ENCODE results near the gene LIPT2.
A peak's percentile ranks its signal among the peaks of the same experiment; 100 is the strongest.

LIPT2 gene

DNA sequence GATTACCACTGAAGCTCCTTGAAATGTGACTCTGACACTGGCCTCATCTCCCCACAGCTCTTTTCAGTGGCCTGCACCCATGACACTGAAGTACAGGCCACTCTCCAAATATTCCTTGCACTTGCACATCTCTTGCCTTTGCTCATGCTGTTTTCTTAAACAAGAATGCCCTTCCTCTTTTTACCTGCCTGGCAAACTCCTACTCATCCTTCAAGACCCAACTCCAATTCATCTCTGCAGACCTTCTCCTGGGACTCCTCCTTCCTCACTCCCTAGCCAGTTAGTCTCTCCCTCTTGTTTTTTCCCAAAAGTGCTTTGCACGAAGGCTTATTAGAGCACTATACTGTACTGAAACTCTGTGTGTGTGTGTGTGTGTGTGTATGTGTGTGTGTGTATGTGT lies 28.8 kb downstream of the LIPT2 start:
- DNase-seq (ENCODE audit: low read depth), result no peak

DNA sequence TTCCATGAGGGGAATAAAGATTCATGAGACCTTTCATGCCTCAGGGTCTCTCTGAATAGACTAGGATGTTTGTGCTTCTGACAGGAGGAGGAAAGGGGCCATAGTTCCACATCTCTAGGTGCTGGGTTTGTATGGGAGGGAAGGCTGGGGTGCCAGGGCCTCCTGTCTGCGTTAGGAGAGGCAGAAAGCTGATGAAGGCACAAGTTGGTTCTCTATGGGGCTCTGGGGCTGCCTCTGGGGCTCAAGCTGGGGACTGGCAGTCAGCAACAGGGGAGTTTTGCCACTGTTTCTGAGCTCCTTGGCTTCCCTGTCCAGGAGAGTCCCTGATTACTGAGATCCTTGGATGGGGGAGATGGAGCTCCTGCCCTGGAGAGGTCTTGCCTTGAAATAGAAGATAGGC lies 30.3 kb downstream of the LIPT2 start:
- no peak for DNase-seq (ENCODE audit: low read depth)

DNA sequence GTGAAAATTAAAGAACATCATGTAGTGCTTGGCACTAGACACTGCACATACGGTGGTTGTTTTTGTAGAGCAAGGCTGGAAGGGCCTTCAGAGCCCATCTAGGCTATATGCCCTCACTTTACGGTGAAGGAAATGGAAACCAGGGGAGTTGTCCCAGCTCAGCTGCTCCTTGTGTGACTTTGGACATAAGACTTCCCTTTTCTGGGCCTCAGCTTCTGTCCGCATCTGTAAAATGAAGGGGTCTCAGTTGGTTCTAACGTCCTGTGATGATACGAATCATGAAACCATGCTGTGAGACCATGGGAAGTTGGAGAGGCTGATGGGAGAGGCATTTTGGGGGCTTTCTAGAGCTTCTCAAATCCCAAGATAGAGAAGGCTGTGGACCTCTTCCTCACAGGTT lies 30.9 kb downstream of the LIPT2 start:
- no peak for DNase-seq (ENCODE audit: low read depth)

DNA sequence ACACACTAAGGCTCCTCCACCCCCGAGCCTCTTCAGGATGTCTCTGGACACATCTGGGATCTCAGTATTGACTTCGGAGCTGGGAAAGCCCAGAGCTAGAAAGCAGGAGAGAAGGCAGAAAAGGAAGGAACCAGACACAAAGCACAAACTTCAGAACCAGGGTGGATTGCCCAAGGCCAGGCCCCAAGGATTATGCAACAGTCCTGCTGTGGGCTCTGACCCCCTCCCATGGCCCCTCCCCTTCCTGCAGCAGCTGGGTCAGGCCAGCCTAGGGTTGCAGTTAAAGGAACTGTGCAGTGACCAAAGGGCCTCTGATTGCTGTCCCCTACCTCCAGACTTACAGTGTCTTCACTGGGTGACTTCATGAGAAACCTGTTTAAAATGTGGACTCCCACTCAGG lies 31.5 kb downstream of the LIPT2 start:
- no peak for DNase-seq (ENCODE audit: low read depth)

DNA sequence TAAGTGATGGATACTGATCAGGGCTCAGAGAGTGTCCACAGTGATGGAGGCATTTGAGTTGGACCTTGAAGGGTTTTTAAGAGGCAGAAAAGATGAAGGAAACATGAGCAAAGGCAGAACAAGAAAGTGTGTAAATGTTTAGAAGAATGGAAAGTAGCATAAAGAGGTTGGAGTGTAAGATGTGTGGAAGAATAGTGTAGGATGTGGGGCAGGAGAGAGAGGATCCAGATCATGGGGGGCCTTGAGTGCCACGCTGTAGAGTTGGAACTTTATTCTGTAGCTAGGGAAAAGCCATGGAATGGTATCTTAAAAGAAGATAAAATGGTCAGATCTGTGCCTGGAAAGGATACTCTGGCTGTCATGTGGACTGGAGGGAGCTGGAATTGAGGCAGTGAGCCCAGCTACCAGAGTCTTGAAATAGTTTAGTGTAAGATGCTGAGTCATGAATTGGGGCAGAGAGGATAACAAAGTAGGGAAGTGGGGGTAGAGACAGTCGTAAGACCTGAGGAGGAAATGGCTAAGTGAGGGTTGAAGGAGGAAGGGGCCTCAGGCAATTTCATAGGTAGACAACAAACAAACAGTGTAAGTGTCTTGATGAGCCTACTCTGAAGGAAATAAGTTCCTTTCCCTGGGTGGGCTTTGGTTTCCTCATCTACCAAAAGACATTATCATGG lies 32.9 kb downstream of the LIPT2 start:
- peak; percentile 23 for DNase-seq (ENCODE audit: low read depth)

DNA sequence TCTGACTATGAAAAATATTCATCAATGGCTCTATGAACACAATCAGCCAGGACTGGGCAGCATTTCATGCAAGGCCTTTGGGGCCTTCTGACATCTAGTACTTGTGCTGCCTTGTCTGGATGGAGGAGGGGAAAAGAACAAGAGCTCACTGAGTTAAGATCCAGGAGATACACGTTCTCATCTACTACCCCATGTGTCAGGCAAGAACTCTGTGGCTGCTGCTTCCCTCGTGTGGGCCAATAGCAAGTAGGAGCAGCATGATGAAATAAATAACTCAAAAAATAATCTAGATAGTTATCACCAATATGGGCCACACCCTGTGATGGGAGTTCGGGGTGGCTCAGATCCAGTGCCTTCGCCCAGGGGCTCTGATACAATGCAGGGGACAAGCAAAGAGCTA lies 33.5 kb downstream of the LIPT2 start:
- DNase-seq (ENCODE audit: low read depth), result no peak

DNA sequence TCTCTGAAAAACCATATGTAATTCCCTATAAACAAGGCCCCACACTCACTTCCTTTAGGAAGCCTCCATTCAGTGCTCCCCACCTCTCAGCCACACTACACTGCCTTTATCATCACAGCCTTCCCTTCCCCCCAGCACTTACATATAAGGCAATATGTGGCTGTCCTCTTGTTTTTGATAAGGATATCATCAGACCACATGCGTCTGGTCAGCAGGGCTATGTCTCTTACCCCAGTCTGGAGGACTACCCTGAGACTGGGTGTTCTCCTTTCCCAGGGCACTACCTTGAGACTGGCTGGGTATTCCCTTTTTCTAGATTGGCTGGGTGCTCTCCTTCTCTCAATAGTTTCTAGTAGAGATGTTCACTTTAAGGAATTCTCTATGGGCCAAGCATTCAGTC lies 33.9 kb downstream of the LIPT2 start:
- DNase-seq (ENCODE audit: low read depth), result no peak

DNA sequence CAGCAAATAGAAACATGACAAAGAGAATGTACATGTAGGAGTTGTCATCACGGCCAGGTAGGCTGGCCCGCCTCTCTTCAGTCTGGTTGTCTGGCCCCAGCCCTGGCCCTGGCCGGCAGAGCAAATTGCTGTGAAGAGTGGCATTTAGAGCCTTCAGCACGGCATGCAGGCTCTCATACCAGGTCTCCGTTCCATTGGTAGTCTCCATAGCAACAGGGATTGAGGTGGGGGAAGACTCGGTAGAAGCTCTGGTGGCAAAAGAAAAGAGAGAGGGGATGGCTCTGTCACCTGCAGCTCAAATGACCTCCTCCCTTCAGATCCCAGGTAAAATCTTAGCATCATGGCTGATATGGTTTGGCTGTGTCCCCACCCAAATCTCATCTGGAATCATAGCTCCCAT lies 36.2 kb downstream of the LIPT2 start:
- DNase-seq (ENCODE audit: low read depth), result no peak

DNA sequence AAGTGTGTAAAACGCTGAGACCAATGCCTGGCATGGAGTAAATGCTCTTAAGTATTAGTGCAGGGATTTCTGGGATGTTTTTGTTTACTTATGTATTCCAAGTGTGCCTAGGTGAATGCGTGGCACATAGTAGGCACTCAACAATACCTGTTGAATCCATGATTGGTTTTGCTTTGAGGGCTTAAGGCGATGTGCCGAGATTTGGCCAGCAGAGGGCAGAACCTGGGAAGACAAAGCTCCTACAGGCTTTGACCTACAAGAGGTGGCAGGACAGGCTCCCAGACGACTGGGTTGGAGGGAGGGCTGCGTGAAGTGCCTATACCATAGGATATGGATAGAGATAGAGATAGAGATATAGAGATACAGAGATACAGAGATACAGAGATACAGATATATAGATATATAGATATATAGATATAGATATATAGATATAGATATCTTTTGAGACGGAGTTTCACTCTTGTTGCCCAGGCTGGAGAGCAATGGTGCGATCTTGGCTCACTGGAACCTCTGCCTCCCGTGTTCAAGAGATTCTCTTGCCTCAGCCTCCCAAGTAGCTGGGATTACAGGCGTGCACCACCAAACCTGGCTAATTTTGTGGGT lies 40.0 kb downstream of the LIPT2 start:
- DNase-seq (ENCODE audit: low read depth), result no peak

DNA sequence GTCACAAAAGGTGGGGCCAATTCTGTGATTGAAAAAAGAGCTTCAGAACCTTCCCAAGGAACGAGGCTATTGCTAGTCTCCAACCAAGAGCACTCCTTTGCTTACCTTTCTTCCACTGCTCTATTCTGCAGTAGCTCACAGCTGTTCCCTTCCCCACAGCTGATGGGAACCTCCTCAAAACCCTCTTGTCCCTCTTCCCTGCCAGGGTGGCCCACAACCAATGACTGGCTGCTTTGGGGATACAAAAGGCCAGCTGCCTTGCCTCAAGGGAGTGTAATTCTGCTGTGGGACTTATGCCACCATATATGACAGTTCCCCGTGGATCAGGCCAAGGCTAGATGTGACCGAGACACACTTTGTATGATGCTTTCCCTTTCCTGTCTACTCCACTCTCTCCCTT lies 41.2 kb downstream of the LIPT2 start:
- no peak for DNase-seq (ENCODE audit: low read depth)

DNA sequence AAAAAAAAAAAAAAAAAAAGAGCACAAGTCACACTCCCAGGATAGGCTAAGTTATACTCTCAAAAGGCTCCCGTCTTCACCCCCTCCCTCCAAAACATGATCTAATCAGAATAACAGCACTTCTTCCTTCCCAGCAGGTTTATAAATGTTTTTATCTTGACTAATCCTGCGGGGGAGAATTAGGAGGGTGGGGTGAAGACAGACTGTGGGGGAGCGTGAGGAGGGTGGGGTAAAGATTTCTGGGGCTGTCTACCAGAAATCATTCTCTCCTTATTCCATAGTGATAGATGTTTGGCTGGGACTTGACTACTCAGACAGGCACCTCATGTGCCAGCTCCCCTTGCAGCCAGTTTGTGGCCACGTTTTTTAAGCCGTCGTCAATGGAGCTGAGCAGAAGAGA lies 43.2 kb downstream of the LIPT2 start:
- no peak for DNase-seq (ENCODE audit: low read depth)

DNA sequence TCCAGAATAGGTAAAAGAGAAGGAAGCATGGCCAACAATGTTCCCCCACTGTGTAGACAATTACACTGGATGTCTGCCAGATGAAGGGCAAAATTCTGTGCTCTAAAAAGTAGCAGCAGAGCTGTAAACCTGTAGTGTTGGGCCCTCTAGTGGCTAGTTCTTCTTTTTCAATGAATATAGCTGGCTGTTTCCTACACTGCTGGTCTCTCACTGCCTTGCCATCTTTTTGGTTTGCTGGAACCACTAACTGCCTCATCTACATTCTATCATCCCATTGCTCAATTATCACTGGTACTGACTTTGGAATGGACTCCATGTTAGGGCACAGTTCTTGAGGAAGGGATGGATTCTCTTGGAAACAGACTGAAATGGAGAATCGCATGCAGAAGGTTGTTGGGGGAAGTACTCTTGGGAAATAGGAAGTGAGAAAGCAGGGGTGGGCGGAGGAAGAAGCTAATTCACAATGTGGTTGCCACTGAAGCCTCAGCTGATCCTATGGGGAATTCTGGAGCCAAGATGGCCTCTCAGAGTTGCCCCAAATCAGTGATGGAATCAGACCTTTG lies 44.1 kb downstream of the LIPT2 start:
- peak; percentile 39 for DNase-seq (ENCODE audit: low read depth)

DNA sequence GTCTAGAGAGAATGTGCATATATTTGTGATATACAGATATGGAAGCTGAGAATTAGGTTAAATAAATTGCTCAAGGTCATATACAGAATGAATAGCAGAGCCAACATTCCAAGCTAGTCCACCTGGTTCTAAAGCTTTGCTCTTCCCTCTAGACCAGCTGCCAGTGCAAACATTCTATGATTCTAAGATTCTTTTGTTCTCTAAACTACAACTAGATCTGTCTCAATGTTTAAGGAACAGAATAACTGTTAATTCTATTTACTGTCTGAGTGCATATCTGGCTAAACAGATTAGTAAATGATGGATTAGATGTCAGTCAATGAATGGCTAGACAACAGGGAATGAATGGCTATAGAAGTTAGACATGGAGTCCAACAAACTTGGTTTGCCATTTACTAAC lies 45.8 kb downstream of the LIPT2 start:
- DNase-seq (ENCODE audit: low read depth), result no peak

DNA sequence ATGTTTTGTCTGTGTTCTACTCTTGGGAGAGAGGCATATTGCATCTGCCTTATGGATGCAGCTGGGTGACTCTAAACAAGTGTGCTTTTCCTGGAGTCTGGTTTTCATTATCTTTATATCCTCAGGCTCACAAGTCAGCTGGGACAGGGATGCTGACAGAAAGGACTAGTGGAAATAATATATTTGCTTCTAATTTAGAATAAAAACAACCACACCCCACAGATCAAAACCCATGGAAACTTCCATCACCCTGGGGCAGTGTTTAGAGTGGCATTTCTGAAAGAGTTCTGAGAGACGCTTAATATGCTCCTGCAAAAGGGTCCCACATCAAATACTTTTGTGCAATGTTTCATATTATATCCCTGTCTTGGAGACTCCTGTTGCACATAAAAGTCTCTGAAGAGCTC lies 47.0 kb downstream of the LIPT2 start:
- no peak for DNase-seq (ENCODE audit: low read depth)

DNA sequence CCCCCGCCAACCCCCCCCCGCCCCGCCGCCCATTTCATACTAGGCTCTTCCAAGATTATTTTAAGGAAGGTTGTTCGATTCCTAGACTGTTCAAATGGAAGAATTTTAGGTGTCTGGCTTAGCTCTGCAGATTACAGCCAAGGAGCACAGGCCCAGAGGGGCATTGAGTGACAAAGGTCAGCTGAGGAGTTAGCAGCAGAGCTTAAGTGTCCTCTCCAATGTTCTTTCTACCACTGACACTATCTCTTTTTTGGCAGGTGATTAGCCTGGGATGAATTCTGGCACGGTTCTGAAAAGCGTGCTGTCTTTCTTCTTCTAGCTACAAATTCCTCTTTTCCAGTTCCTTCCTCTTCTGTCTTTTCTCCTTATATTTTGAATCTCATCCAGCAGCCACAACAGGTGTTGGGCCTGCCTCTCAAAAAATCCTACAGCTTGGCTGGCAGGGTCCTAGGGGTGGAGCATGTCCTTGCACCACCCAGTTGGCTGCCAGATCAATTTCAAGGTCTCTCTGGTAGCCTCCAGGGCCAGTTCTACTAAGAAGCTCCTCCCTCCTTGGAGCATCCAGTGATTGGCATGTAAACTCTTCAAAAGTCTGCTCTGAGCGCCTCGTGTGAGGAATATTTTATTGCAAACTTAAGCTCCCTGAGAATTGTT lies 49.2 kb downstream of the LIPT2 start:
- DNase-seq (ENCODE audit: low read depth), result no peak

DNA sequence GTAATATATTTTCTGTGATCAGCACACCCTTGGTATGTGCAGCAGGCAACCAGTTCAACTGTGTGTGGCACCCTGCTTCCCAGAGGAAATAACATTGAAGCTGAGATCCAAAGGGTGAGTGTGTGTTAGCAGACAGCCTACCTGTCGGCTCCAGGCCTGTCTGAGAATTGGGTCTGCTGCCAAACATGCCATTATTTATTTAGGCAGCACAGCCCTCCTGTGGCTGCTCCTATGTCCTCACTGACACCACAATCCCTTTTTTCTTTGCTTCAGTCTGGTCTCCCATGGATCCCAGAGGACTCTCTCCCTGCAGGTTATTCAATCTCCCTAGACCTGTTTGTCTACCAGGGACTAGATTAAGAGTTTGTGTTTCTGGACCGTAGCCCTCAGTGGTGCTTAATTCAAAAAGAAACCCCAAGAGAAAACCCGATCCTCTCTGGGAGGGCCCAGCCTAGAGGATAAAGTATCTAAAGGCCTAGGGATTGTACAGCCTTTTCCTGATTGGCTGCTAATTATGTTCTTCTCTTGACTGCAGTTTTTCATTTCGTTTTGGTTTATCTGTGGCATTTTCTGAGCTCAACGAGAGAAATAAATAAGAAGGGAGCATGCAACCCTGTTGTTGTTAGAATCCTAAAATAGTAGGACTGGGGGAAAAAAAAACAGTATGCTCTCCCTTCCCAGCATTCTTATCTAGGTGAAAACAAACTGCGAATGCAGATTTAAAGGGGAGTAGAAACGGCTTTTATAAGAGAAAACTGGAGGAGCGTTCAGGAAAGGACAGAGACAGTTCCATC lies 50.3 kb downstream of the LIPT2 start:
- DNase-seq (ENCODE audit: low read depth), result no peak

DNA sequence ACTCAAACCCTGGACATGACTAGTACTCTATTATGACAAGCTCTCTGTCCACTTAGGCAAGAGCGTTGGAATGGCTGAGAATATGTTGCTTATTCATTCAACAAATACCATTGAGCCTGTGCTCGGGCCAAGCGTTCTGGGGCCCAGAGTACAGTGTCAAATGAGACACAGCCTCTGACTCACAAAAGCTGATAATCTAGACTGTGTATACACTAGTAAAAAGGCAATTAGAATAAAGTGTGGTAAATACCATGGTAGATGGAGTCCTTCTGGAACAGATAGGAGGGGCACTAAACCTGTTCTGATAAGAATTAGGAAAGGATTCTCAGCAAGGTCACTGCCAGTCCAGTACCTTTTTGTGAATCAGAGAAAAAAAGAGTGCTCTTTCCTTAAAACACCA lies 50.9 kb downstream of the LIPT2 start:
- no peak for DNase-seq (ENCODE audit: low read depth)
